SW480 (cell line): ENCODE data around the gene IGFLR1.
"Not testable (repeated sequence)": the region's sequence is repeated elsewhere in the genome, so short reads cannot be mapped to it uniquely, and the experiment has no call there.

Experiments
- DNase-seq: peaks from one replicate; pipeline ENCODE4 v3.0.0-alpha.2; 2016; ENCODE audit warnings: low spot score

Gene IGFLR1

DNA sequence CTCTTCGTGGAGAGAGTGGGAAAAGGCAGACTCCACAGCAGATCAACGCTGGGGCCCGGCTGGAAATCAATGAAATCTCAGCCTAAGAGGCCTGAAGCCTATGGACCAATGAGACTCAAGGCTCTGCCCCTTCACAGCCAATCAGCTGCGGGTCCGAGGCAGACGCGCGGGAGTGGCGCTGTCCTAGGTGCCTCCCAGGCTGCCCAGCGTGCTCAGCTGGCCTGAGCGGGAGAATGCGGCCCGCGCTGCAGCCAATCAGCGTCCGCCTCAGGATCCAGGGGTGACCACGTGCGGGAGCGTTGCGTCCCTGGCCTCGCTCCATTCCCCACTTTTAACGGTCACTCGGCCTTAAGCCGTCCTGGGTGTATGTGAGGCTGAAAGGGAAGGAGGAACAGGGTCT, 38.0 kb downstream of the IGFLR1 start, which contains the start of gene ZBTB32:
Gene ZBTB32 (plus strand): TSS at position 341 of the 400 bp plus-strand sequence. CDS start 10,069 bp downstream, outside the sequence.
- DNase-seq: no peak

DNA sequence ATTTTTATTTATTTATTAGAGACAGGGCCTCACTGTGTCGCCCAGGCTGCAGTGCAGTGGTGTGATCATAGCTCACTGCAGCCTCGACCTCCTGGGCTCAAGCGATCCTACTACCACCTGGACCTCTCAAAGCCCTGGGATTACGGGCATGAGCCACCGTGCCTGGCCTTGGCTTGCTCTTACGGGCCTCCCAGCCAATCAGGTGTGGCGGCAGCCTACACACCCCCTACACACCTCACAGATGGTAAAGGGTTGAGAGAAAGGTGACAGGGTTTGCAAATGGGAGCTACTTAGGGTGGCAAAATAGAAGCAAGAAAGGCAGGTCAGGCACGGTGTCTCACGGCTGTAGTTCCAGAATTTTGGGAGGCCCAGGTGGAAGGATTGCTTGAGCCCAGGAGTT, 38.9 kb downstream of the IGFLR1 start:
- no peak for DNase-seq

DNA sequence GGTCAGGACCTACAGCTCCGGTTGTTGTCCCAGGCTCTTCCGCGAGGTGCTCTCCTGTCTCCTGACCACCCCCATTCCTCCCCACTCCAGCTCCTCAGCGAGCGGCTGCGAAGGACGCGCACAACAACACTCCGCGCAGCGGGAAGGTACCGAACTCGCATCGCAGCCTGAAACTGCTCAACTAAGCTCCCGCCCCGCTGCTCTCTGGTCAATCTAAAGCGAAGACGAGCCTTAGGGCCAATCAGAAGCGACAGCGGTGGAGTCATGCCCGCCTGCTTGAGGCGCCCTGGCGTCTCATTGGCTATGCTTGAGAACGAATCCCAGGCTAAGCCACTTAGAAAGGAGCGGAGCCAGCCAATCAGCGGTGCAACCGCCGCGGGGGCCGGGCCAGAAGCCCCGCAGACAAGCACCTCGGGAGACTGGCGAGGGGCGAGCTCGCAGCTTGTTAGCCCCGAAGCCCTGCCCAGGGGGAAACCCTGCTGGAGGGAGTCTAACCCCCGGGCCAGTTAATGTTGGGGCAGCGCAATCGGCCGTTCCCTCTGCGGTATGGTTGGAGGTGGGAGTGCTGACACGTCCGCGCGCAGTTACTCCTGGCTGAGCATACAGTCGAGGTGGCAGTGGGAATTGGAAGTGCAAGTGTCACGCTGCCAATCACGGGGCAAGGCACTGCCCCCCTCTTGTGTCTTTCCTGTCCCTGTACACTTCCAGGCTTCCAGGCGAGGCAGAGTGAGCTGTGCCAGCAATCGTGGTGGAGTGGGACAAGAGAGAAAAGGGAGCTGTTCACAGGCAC, 39.8 kb downstream of the IGFLR1 start:
- DNase-seq: peak; percentile 100

DNA sequence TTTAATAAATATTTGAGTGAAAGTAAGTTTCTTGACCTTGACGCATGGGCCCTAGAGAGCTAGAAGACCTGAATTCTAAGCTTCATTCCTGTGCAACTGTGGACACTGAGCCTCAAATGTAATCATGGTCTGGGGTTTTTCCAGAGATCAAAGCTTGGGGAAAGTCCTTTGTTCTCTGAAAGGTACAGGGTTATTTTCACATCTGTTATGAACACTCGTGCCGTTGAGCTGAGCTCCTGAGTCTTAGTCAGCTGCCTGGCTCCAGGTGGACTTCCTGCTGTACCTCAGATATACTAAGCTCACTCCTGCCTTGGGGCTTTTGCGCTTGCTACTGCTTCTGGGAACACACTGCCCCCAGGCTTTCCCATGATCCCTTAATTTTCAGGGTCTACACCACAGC, 45.4 kb downstream of the IGFLR1 start:
- peak; percentile 89 for DNase-seq

DNA sequence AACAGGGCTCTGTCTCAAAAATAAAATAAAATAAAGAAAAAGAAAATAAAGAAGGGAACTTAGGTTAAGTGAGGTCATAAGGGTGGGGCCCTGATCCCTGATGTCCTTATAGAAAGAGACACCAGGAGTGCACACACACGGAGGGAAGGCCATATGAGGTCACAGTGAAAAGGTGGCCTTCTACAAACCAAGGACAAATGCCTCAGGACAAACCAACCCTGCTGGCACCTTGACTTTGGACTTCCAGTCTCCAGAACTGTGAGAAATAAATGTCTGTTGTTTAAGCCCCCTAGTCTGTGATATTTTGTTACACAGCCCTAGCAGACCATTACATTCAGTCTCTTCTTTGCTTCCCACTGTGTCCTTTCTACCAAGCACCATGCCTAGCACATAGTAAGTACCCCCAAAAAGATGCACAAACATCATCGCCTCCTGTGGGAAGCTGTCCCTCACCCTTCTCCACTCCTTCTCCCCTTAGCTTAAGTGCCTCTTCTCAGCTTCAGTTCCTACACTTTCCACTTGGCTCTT, 46.3 kb downstream of the IGFLR1 start:
- no peak for DNase-seq

DNA sequence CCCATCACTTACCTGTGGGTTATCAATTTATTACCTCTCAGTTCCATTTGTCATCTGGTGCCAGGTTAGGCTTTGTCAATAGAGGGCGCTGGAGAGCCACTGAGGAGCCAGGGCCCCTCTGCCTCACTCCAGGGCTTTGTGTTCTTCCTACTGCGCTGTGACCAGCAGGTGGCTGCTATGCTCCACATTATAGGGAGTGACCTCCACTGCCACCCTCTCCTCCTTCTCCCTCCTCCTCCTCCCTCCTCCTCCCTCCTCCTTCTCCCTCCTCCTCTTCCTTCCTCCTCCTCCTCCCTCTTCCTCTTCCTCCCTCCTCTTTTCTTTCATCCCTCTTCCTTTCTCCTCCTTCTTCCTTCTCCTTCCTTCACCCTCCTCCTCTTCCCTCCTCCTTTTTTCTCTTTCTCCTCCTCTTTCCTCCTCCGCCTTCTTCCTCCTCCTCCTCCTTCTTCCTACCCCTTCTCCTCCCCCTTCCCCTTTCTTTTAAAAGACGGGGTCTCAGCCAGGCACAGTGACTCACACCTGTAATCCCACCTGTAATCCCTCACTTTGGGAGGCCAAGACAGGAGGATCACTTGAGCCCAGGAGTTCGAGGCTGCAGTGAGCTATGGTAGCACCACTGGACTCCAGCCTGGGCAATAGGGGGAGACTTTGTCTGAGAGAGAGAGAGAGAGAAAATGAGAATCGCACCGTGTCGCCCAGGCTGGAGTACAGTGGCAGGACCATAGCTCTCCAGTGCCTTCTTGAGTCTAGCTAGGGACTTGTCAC, 48.2 kb downstream of the IGFLR1 start:
- DNase-seq: peak; percentile 92

DNA sequence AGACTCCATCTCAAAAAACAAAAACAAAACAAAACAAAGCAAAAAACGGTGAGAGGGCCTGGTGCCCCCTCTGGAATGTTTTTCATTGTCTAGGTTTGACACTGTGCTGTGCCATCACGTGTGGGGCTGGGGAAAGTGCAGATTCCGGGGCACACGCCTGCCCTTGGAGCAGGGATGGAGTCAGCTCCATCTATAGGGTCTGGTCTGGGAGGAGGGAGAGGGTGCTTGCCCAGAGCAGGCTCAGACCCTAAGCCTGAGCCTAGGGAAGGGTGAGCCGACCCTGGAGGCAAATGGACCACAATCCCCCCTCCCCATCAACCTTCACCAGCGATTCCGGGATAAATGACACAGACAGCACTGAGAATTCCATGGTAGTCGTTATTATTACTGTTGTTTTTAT, 48.8 kb downstream of the IGFLR1 start:
- no peak for DNase-seq

DNA sequence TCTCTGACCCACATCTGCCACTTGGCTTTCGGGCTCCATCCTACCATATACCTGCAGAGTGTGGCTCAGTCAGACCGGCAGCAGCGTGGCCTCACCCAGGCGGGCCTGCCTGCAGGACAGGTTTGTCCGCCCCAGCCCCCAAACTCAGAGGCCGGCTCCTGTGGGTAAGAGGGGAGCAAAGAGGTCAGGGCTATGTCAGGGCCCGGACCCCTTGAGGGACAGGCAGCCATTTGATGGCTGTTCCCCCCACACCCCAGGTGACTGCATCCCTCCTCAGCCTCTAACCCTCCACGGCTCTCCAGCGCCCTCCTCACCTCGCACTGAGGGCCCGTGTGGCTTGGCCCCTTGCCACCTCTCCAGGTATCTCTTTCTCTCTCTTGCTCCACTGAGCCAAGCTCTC, 50.2 kb downstream of the IGFLR1 start:
- no peak for DNase-seq

DNA sequence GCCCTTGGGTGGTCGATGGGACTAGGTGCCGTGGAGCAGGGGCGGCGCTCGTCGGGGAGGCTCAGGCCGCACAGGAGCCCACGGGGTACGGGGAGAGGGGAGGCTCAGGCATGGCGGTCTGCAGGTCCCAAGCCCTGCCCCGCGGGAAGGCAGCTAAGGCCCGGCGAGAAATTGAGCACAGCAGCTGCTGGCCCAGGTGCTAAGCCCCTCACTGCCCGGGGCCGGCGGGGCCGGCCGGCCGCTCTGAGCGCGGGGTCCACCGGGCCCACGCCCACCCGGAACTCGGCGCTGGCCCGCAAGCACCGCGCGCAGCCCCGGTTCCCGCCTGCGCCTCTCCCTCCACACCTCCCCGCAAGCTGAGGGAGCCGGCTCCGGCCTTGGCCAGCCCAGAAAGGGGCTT, 51.1 kb downstream of the IGFLR1 start:
- DNase-seq: not testable (repeated sequence)

DNA sequence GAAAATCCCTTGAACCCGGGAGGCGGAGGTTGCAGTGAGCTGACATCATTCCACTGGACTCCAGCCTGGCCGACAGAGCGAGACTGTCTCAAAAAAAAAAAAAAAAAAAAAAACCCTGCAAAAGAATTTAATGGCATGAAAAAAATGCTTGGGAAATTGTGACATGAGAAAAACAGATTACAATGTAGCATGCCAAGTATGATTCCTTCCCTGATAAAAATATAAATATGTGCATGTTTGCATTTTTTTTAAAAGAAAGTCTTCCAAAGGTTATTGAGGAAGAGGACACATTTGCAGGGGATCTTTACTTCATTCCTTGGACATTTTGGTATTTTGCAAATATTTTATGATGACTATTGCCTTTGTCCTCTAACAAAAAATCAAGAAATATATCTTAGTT, 52.4 kb downstream of the IGFLR1 start:
- no peak for DNase-seq
